Activated CD8-positive, alpha-beta memory T cell treated with anti-CD3 and anti-CD28 coated beads for 48 hours (primary cell): ENCODE results near the gene CKAP4.

Experiments
- DNase-seq, 3 experiments: peaks; one replicate each; pipeline ENCODE4 v3.0.0-alpha.2; 2020; ENCODE audit warnings: low read depth in 2 of 3, low spot score in 2 of 3

Gene CKAP4

GRCh38 chr12:106205208-106206069 is 42.4 kb downstream of the CKAP4 start:
- DNase-seq, result no peak

- DNase-seq, result no peak
Measured at GRCh38 chr12:106204312-106204711, 43.5 kb downstream of the CKAP4 start.

- DNase-seq, result no peak
Measured at GRCh38 chr12:106197906-106198623, 49.8 kb downstream of the CKAP4 start.

- no peak for DNase-seq
Measured at GRCh38 chr12:106195621-106196027, 52.2 kb downstream of the CKAP4 start.

- DNase-seq, result no peak
Measured at GRCh38 chr12:106194351-106194750, 53.5 kb downstream of the CKAP4 start.

- no peak for DNase-seq
Measured at GRCh38 chr12:106193394-106194215, 54.2 kb downstream of the CKAP4 start.

- no peak for DNase-seq
Measured at GRCh38 chr12:106192659-106193393, 55.0 kb downstream of the CKAP4 start.

- DNase-seq, result no peak
Measured at GRCh38 chr12:106190581-106190980, 57.2 kb downstream of the CKAP4 start.

- DNase-seq, result no peak
Measured at GRCh38 chr12:106189341-106189740, 58.5 kb downstream of the CKAP4 start.

GRCh38 chr12:106188256-106188655 is 59.6 kb downstream of the CKAP4 start:
- DNase-seq, result no peak
